Measurements from ENCODE around the gene TPT1. TPM values are rescaled to one million over a fixed set of nuclear protein-coding genes. Genes with fewer than 3 reads are reported as not detected.

Gene TPT1
- total and polyA plus RNA-seq, 2 of the 13 experiments (the other 11 are each of a cell fraction or from before 2014, with no cell fraction given), result 2,953 to 3,594 TPM

DNA sequence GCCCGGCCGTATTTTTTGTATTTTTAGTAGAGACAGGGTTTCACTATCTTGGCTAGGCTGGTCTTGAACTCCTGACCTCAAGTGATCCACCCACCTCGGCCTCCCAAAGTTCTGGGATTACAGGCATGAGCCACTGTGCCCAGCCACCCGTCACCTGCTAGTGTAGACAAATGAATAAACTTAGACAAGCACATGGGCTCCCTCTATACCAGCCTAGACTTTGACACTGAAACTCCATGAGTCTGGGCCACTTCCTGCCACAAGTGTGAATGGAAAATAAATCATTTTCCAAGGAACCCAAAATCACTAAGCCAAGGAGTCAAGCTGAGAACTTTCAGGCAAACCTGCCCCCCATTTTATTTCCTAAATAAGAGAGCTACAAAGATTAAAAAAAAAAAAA, 27.0 kb upstream of the TPT1 start:
- Histone ChIP-seq H3K4me1 (ENCODE audit: insufficient read depth, low read length) (peaks cover 18% of the 10 kb centered on the region), H3K27ac (ENCODE audit: extremely low read length, insufficient read depth, low read length) (no peak overlapping the region), H3K27me3 (ENCODE audit: control insufficient read depth in 1 of 2, insufficient read depth in 2 of 2, low read length in 2 of 2) (no peaks in the 10 kb centered on the region), H3K36me3 (replicated peaks in 1 of 2; ENCODE audit: control insufficient read depth in 1 of 2, insufficient read depth in 2 of 2, low read length in 2 of 2) (peaks cover 2 to 11% of the 10 kb centered on the region in 2 experiments; a peak in 4 of 5 replicates), H4K20me1 (ENCODE audit: insufficient read depth, low read length) (no peaks in the 10 kb centered on the region), H3K9me3 (ENCODE audit: low read length) (no peaks in the 10 kb centered on the region), H2AFZ (ENCODE audit: low read length) (no peak overlapping the region), H3K4me3 (replicated peaks in 1 of 3; ENCODE audit: insufficient read depth in 1 of 3, low read depth in 2 of 3, low read length in 3 of 3) (no peak overlapping the region), H3K9ac (ENCODE audit: insufficient read depth, low read depth, low read length) (no peak overlapping the region), H3K79me2 (ENCODE audit: insufficient read depth, low read length) (no peaks in the 10 kb centered on the region), H3K4me2 (ENCODE audit: low read depth, low read length) (no peak overlapping the region)
- TF ChIP-seq POLR2AphosphoS2 (IDR thresholded peaks at IDR 0.05; ENCODE audit: low read depth, low read length) (no peak), TEAD3 (CRISPR knock-in tag; optimal IDR thresholded peaks at IDR 0.05; ENCODE audit: borderline replicate concordance) (no peak), ZNF44 (CRISPR knock-in tag; IDR thresholded peaks at IDR 0.05) (no peak), PLRG1 (conservative IDR thresholded peaks at IDR 0.05) (no peak), PITX1 (CRISPR knock-in tag; IDR thresholded peaks at IDR 0.05) (no peak), CBFB (CRISPR knock-in tag; IDR thresholded peaks at IDR 0.05) (no peak), ZNF329 (CRISPR knock-in tag; IDR thresholded peaks at IDR 0.05; ENCODE audit: low read depth) (no peak), HCFC1 (IDR thresholded peaks at IDR 0.05; ENCODE audit: low read depth, low read length) (no peak), MATR3 (CRISPR knock-in tag; IDR thresholded peaks at IDR 0.05) (no peak), ZNF737 (CRISPR knock-in tag; IDR thresholded peaks at IDR 0.05; ENCODE audit: borderline replicate concordance) (no peak), ARNT2 (CRISPR knock-in tag; IDR thresholded peaks at IDR 0.05; ENCODE audit: low read depth) (no peak), ZNF235 (CRISPR knock-in tag; IDR thresholded peaks at IDR 0.05; ENCODE audit: borderline replicate concordance) (no peak), CHD4 (IDR thresholded peaks at IDR 0.05; ENCODE audit: borderline replicate concordance, low read length) (no peak), FOSL1 (CRISPR knock-in tag; IDR thresholded peaks at IDR 0.05; ENCODE audit: borderline replicate concordance) (no peak)
- TF ChIP-seq, protein P1, sequence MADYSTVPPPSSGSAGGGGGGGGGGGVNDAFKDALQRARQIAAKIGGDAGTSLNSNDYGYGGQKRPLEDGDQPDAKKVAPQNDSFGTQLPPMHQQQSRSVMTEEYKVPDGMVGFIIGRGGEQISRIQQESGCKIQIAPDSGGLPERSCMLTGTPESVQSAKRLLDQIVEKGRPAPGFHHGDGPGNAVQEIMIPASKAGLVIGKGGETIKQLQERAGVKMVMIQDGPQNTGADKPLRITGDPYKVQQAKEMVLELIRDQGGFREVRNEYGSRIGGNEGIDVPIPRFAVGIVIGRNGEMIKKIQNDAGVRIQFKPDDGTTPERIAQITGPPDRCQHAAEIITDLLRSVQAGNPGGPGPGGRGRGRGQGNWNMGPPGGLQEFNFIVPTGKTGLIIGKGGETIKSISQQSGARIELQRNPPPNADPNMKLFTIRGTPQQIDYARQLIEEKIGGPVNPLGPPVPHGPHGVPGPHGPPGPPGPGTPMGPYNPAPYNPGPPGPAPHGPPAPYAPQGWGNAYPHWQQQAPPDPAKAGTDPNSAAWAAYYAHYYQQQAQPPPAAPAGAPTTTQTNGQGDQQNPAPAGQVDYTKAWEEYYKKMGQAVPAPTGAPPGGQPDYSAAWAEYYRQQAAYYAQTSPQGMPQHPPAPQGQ (CRISPR knock-in tag; IDR thresholded peaks at IDR 0.05; ENCODE audit: borderline replicate concordance), result no peak
- TF ChIP-seq, protein P2, sequence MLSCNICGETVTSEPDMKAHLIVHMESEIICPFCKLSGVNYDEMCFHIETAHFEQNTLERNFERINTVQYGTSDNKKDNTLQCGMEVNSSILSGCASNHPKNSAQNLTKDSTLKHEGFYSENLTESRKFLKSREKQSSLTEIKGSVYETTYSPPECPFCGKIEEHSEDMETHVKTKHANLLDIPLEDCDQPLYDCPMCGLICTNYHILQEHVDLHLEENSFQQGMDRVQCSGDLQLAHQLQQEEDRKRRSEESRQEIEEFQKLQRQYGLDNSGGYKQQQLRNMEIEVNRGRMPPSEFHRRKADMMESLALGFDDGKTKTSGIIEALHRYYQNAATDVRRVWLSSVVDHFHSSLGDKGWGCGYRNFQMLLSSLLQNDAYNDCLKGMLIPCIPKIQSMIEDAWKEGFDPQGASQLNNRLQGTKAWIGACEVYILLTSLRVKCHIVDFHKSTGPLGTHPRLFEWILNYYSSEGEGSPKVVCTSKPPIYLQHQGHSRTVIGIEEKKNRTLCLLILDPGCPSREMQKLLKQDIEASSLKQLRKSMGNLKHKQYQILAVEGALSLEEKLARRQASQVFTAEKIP (CRISPR knock-in tag; IDR thresholded peaks at IDR 0.05; ENCODE audit: borderline replicate concordance), result no peak
- TF ChIP-seq, protein P3, sequence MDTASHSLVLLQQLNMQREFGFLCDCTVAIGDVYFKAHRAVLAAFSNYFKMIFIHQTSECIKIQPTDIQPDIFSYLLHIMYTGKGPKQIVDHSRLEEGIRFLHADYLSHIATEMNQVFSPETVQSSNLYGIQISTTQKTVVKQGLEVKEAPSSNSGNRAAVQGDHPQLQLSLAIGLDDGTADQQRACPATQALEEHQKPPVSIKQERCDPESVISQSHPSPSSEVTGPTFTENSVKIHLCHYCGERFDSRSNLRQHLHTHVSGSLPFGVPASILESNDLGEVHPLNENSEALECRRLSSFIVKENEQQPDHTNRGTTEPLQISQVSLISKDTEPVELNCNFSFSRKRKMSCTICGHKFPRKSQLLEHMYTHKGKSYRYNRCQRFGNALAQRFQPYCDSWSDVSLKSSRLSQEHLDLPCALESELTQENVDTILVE (CRISPR knock-in tag; IDR thresholded peaks at IDR 0.05), result no peak
- no TSS peak for BruUV-seq (replicated peaks)
- WGBS (ENCODE audit: low lambda C conversion rate), result 90% methylated on average over 4 of the region's 4 CpGs
- FAIRE-seq (no peak), DNase-seq (ENCODE audit: low spot score) (no peak), ATAC-seq (peak; percentile 27; the same call in 1 of the 3 replicates)
- in situ Hi-C loops (cut with HindIII; ENCODE audit: extremely low pct_ligation_motif_present, low pct_unique_long_range_greater_than_20kb), result no loop called here
- CTCF ChIA-PET (ENCODE audit: low intra/inter-chr PET ratio, low total read pairs), result no interaction called here
- POLR2A ChIA-PET, result no interaction called here
- intact Hi-C loops (cut with micrococcal nuclease; ENCODE audit: unreplicated experiment), result no loop called here

All from HepG2 (cell line).